ENCODE results near the gene MOK. TPM values are rescaled to one million over a fixed set of nuclear protein-coding genes. Genes with fewer than 3 reads are reported as not detected.

MOK gene
- total RNA-seq, 1 donor from 2014 or later: 5.9 TPM

GRCh38 chr14:102226356-102227125, 78.4 kb downstream of the MOK start:
- no peak for DNase-seq (ENCODE audit: low read depth, low spot score)

- no peak for DNase-seq (ENCODE audit: low read depth, low spot score)
Measured at GRCh38 chr14:102225936-102226335, 79.0 kb downstream of the MOK start.

- DNase-seq (ENCODE audit: low read depth, low spot score): no peak
Measured at GRCh38 chr14:102225386-102225785, 79.6 kb downstream of the MOK start.

GRCh38 chr14:102223682-102224081, 81.3 kb downstream of the MOK start:
- DNase-seq (ENCODE audit: low read depth, low spot score): no peak

GRCh38 chr14:102222751-102223150, 82.2 kb downstream of the MOK start:
- no peak for DNase-seq (ENCODE audit: low read depth, low spot score)

- no peak for DNase-seq (ENCODE audit: low read depth, low spot score)
Measured at GRCh38 chr14:102222009-102222575, 82.9 kb downstream of the MOK start.

GRCh38 chr14:102221026-102221425, 83.9 kb downstream of the MOK start:
- no peak for DNase-seq (ENCODE audit: low read depth, low spot score)

GRCh38 chr14:102220031-102220430, 84.9 kb downstream of the MOK start:
- DNase-seq (ENCODE audit: low read depth, low spot score): no peak

GRCh38 chr14:102219316-102219715, 85.6 kb downstream of the MOK start:
- DNase-seq (ENCODE audit: low read depth, low spot score): no peak

- DNase-seq (ENCODE audit: low read depth, low spot score): no peak
Measured at GRCh38 chr14:102218688-102219087, 86.3 kb downstream of the MOK start.

GRCh38 chr14:102217987-102218421, 87.0 kb downstream of the MOK start:
- no peak for DNase-seq (ENCODE audit: low read depth, low spot score)

GRCh38 chr14:102217399-102217798, 87.6 kb downstream of the MOK start:
- no peak for DNase-seq (ENCODE audit: low read depth, low spot score)

GRCh38 chr14:102215576-102216250, 89.3 kb downstream of the MOK start:
- DNase-seq (ENCODE audit: low read depth, low spot score): no peak

GRCh38 chr14:102215071-102215470, 89.9 kb downstream of the MOK start:
- peak; percentile 13 for DNase-seq (ENCODE audit: low read depth, low spot score)

- no peak for DNase-seq (ENCODE audit: low read depth, low spot score)
Measured at GRCh38 chr14:102213984-102214658, 90.8 kb downstream of the MOK start.

GRCh38 chr14:102213470-102213869, 91.5 kb downstream of the MOK start:
- no peak for DNase-seq (ENCODE audit: low read depth, low spot score)

GRCh38 chr14:102212845-102213244, 92.1 kb downstream of the MOK start:
- DNase-seq (ENCODE audit: low read depth, low spot score): no peak

- no peak for DNase-seq (ENCODE audit: low read depth, low spot score)
Measured at GRCh38 chr14:102212356-102212755, 92.6 kb downstream of the MOK start.

GRCh38 chr14:102211240-102211639, 93.7 kb downstream of the MOK start:
- no peak for DNase-seq (ENCODE audit: low read depth, low spot score)

- no peak for DNase-seq (ENCODE audit: low read depth, low spot score)
Measured at GRCh38 chr14:102210421-102211042, 94.4 kb downstream of the MOK start.

GRCh38 chr14:102209224-102209966, 95.6 kb downstream of the MOK start:
- no peak for DNase-seq (ENCODE audit: low read depth, low spot score)
